ENCODE results near the gene CORO2B.
A peak's percentile ranks its signal among the peaks of the same experiment; 100 is the strongest.

CORO2B gene

GRCh38 chr15:68574046-68574445 lies 4.7 kb upstream of the CORO2B start:
- H3K9ac ChIP-seq (ENCODE audit: insufficient read length, low read depth), result no peak overlapping the region
- no peaks in the 10 kb centered on the region for H3K36me3 ChIP-seq (ENCODE audit: insufficient read depth, insufficient read length, low read length)
- H3K27me3 ChIP-seq (ENCODE audit: insufficient read depth, insufficient read length), result peaks cover 13% of the 10 kb centered on the region
- H3K4me1 ChIP-seq (ENCODE audit: insufficient read depth, insufficient read length), result peaks cover 29% of the 10 kb centered on the region
- H3K4me3 ChIP-seq (ENCODE audit: insufficient read length, low read depth), result no peak overlapping the region
- DNase-seq (ENCODE audit: low read depth, low spot score), result no peak
- H3K9me3 ChIP-seq (ENCODE audit: insufficient read depth, low read length), result no peaks in the 10 kb centered on the region; the same call in 1 of the 2 replicates
- no peak for TF ChIP-seq YY1 (IDR thresholded peaks at IDR 0.05; ENCODE audit: insufficient read depth, insufficient read length)
- TF ChIP-seq SUZ12 (IDR thresholded peaks at IDR 0.05; ENCODE audit: extremely low read depth, insufficient read depth, insufficient read length), result no peak
- no peak for TF ChIP-seq ZNF274 (IDR thresholded peaks at IDR 0.05; ENCODE audit: low read depth, low read length)

- no peaks in the 10 kb centered on the region for H3K9me3 ChIP-seq (ENCODE audit: insufficient read depth, low read length)
- H3K27me3 ChIP-seq (ENCODE audit: insufficient read depth, insufficient read length), result peaks cover 15% of the 10 kb centered on the region
- no peaks in the 10 kb centered on the region for H3K36me3 ChIP-seq (ENCODE audit: insufficient read depth, insufficient read length, low read length)
- no peak overlapping the region for H3K9ac ChIP-seq (ENCODE audit: insufficient read length, low read depth)
- no peak for TF ChIP-seq ZNF274 (IDR thresholded peaks at IDR 0.05; ENCODE audit: low read depth, low read length)
- no peak for TF ChIP-seq YY1 (IDR thresholded peaks at IDR 0.05; ENCODE audit: insufficient read depth, insufficient read length)
- no peak for TF ChIP-seq SUZ12 (IDR thresholded peaks at IDR 0.05; ENCODE audit: extremely low read depth, insufficient read depth, insufficient read length)
- no peak overlapping the region for H3K4me3 ChIP-seq (ENCODE audit: insufficient read length, low read depth)
- peaks cover 29% of the 10 kb centered on the region for H3K4me1 ChIP-seq (ENCODE audit: insufficient read depth, insufficient read length)
- no peak for DNase-seq (ENCODE audit: low read depth, low spot score)
Observed at GRCh38 chr15:68574629-68575028, 4.2 kb upstream of the CORO2B start.

- no peak for TF ChIP-seq SUZ12 (IDR thresholded peaks at IDR 0.05; ENCODE audit: extremely low read depth, insufficient read depth, insufficient read length)
- no peak for TF ChIP-seq ZNF274 (IDR thresholded peaks at IDR 0.05; ENCODE audit: low read depth, low read length)
- no peak for TF ChIP-seq YY1 (IDR thresholded peaks at IDR 0.05; ENCODE audit: insufficient read depth, insufficient read length)
- DNase-seq (ENCODE audit: low read depth, low spot score), result no peak
Observed at GRCh38 chr15:68576235-68576892, 2.4 kb upstream of the CORO2B start.

GRCh38 chr15:68578175-68578979 lies 416 bp upstream of the CORO2B start:
- peaks cover 19% of the 10 kb centered on the region for H3K27me3 ChIP-seq (ENCODE audit: insufficient read depth, insufficient read length)
- H3K36me3 ChIP-seq (ENCODE audit: insufficient read depth, insufficient read length, low read length), result no peaks in the 10 kb centered on the region
- peak overlapping the region; percentile 69 for H3K4me3 ChIP-seq (ENCODE audit: insufficient read length, low read depth)
- H3K9ac ChIP-seq (ENCODE audit: insufficient read length, low read depth), result peak overlapping the region; percentile 77
- no peaks in the 10 kb centered on the region for H3K9me3 ChIP-seq (ENCODE audit: insufficient read depth, low read length)
- peaks cover 22% of the 10 kb centered on the region for H3K4me1 ChIP-seq (ENCODE audit: insufficient read depth, insufficient read length)
- TF ChIP-seq ZNF274 (IDR thresholded peaks at IDR 0.05; ENCODE audit: low read depth, low read length) (no peak), SUZ12 (IDR thresholded peaks at IDR 0.05; ENCODE audit: extremely low read depth, insufficient read depth, insufficient read length) (no peak)
- DNase-seq (ENCODE audit: low read depth, low spot score), result no peak

More at GRCh38 chr15:68576235-68576892, 2.4 kb upstream of the CORO2B start:
- Histone ChIP-seq H3K4me3 (ENCODE audit: insufficient read length, low read depth) (no peak overlapping the region), H3K36me3 (ENCODE audit: insufficient read depth, insufficient read length, low read length) (no peaks in the 10 kb centered on the region), H3K4me1 (ENCODE audit: insufficient read depth, insufficient read length) (peaks cover 31% of the 10 kb centered on the region), H3K27me3 (ENCODE audit: insufficient read depth, insufficient read length) (peaks cover 19% of the 10 kb centered on the region), H3K9ac (ENCODE audit: insufficient read length, low read depth) (no peak overlapping the region), H3K9me3 (ENCODE audit: insufficient read depth, low read length) (no peaks in the 10 kb centered on the region)

GRCh38 chr15:68580026-68580882 lies 1.5 kb downstream of the CORO2B start:
- Histone ChIP-seq H3K4me1 (ENCODE audit: insufficient read depth, insufficient read length) (peaks cover 20% of the 10 kb centered on the region), H3K9me3 (ENCODE audit: insufficient read depth, low read length) (no peaks in the 10 kb centered on the region), H3K36me3 (ENCODE audit: insufficient read depth, insufficient read length, low read length) (no peaks in the 10 kb centered on the region), H3K4me3 (ENCODE audit: insufficient read length, low read depth) (peak overlapping the region; percentile 50), H3K9ac (ENCODE audit: insufficient read length, low read depth) (peak overlapping the region; percentile 69), H3K27me3 (ENCODE audit: insufficient read depth, insufficient read length) (peaks cover 19% of the 10 kb centered on the region)
- DNase-seq (ENCODE audit: low read depth, low spot score), result no peak
- TF ChIP-seq YY1 (IDR thresholded peaks at IDR 0.05; ENCODE audit: insufficient read depth, insufficient read length) (no peak), ZNF274 (IDR thresholded peaks at IDR 0.05; ENCODE audit: low read depth, low read length) (no peak), SUZ12 (IDR thresholded peaks at IDR 0.05; ENCODE audit: extremely low read depth, insufficient read depth, insufficient read length) (no peak)

- no peak for DNase-seq (ENCODE audit: low read depth, low spot score)
- TF ChIP-seq ZNF274 (IDR thresholded peaks at IDR 0.05; ENCODE audit: low read depth, low read length), result no peak
- no peak for TF ChIP-seq YY1 (IDR thresholded peaks at IDR 0.05; ENCODE audit: insufficient read depth, insufficient read length)
- no peak for TF ChIP-seq SUZ12 (IDR thresholded peaks at IDR 0.05; ENCODE audit: extremely low read depth, insufficient read depth, insufficient read length)
- Histone ChIP-seq H3K27me3 (ENCODE audit: insufficient read depth, insufficient read length) (peaks cover 19% of the 10 kb centered on the region), H3K4me3 (ENCODE audit: insufficient read length, low read depth) (no peak overlapping the region), H3K9ac (ENCODE audit: insufficient read length, low read depth) (no peak overlapping the region), H3K4me1 (ENCODE audit: insufficient read depth, insufficient read length) (peaks cover 22% of the 10 kb centered on the region), H3K36me3 (ENCODE audit: insufficient read depth, insufficient read length, low read length) (no peaks in the 10 kb centered on the region), H3K9me3 (ENCODE audit: insufficient read depth, low read length) (no peaks in the 10 kb centered on the region)
Observed at GRCh38 chr15:68580883-68581155, 2.0 kb downstream of the CORO2B start.

GRCh38 chr15:68581725-68582124 lies 2.9 kb downstream of the CORO2B start:
- DNase-seq (ENCODE audit: low read depth, low spot score), result no peak
- H3K27me3 ChIP-seq (ENCODE audit: insufficient read depth, insufficient read length), result peaks cover 19% of the 10 kb centered on the region
- H3K4me3 ChIP-seq (ENCODE audit: insufficient read length, low read depth), result no peak overlapping the region
- H3K9ac ChIP-seq (ENCODE audit: insufficient read length, low read depth), result no peak overlapping the region
- TF ChIP-seq ZNF274 (IDR thresholded peaks at IDR 0.05; ENCODE audit: low read depth, low read length) (no peak), SUZ12 (IDR thresholded peaks at IDR 0.05; ENCODE audit: extremely low read depth, insufficient read depth, insufficient read length) (no peak), YY1 (IDR thresholded peaks at IDR 0.05; ENCODE audit: insufficient read depth, insufficient read length) (no peak)
- H3K4me1 ChIP-seq (ENCODE audit: insufficient read depth, insufficient read length), result peaks cover 22% of the 10 kb centered on the region
- no peaks in the 10 kb centered on the region for H3K9me3 ChIP-seq (ENCODE audit: insufficient read depth, low read length)
- no peaks in the 10 kb centered on the region for H3K36me3 ChIP-seq (ENCODE audit: insufficient read depth, insufficient read length, low read length)

All from NT2/D1 (cell line).